Measurements from ENCODE around the gene PHLPP1. TPM values are rescaled to one million over a fixed set of nuclear protein-coding genes. Genes with fewer than 3 reads are reported as not detected.

PHLPP1 gene
- total and polyA plus RNA-seq, 2 of the 13 experiments (the other 11 are each of a cell fraction or from before 2014, with no cell fraction given): 9.8 to 18.5 TPM

DNA sequence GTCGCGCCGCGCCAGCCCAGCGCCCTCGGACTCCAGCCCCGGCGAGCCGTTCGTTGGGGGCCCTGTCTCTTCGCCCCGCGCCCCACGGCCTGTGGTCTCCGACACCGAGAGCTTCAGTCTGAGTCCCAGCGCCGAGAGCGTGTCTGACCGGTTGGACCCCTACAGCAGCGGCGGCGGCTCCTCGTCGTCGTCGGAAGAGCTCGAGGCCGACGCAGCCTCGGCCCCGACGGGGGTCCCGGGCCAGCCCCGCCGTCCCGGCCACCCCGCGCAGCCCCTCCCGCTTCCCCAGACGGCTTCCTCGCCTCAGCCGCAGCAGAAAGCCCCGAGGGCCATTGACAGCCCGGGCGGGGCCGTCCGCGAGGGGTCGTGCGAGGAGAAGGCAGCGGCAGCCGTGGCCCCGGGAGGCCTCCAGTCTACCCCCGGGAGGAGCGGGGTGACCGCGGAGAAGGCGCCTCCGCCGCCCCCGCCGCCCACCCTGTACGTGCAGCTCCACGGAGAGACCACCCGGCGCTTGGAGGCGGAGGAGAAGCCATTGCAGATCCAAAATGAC lies 1.4 kb downstream of the PHLPP1 start:
- intact Hi-C loops (cut with micrococcal nuclease; ENCODE audit: unreplicated experiment) (loop anchor here (2.0 to 5.0 kb wide), 3 partner anchors 24 to 221 kb away; no protein-coding TSS in a partner anchor), in situ Hi-C loops (cut with HindIII; ENCODE audit: extremely low pct_ligation_motif_present, low pct_unique_long_range_greater_than_20kb) (loop anchor here (5.0 to 10.0 kb wide), 3 partner anchors 86 to 268 kb away; no protein-coding TSS in a partner anchor)
- peak; percentile 26 for ATAC-seq
- Histone ChIP-seq H2AFZ (ENCODE audit: low read length) (no peak overlapping the region), H3K4me3 (replicated peaks in 1 of 3; ENCODE audit: insufficient read depth in 1 of 3, low read depth in 2 of 3, low read length in 3 of 3) (peak overlapping the region; percentile 72 to 86 (median 78)), H3K79me2 (ENCODE audit: insufficient read depth, low read length) (peaks cover 58% of the 10 kb centered on the region), H3K9ac (ENCODE audit: insufficient read depth, low read depth, low read length) (peak overlapping the region; percentile 81), H4K20me1 (ENCODE audit: insufficient read depth, low read length) (peaks cover 15% of the 10 kb centered on the region), H3K27me3 (ENCODE audit: control insufficient read depth in 1 of 2, insufficient read depth in 2 of 2, low read length in 2 of 2) (no peaks in the 10 kb centered on the region; a peak in 1 of 5 replicates), H3K9me3 (ENCODE audit: low read length) (no peaks in the 10 kb centered on the region), H3K36me3 (replicated peaks in 1 of 2; ENCODE audit: control insufficient read depth in 1 of 2, insufficient read depth in 2 of 2, low read length in 2 of 2) (no peaks in the 10 kb centered on the region), H3K27ac (ENCODE audit: extremely low read length, insufficient read depth, low read length) (peak overlapping the region; percentile 61), H3K4me2 (ENCODE audit: low read depth, low read length) (peak overlapping the region; percentile 68), H3K4me1 (ENCODE audit: insufficient read depth, low read length) (peaks cover 16% of the 10 kb centered on the region)
- no peak for FAIRE-seq
- no CpG with 5 or more reads among the region's 68 CpGs for WGBS (ENCODE audit: low lambda C conversion rate)
- CTCF ChIA-PET (ENCODE audit: low intra/inter-chr PET ratio, low total read pairs): no interaction called here
- no peak for DNase-seq (ENCODE audit: low spot score)
- no TSS peak for BruUV-seq (replicated peaks)
- POLR2A ChIA-PET: interaction anchor here (1.4 to 4.1 kb wide), 2 partner anchors 24 to 79 kb away, joined by 4 to 34 read pairs; no protein-coding TSS in a partner anchor
- TF ChIP-seq ZKSCAN8 (CRISPR knock-in tag; IDR thresholded peaks at IDR 0.05; ENCODE audit: borderline replicate concordance) (no peak), KMT2A (CRISPR knock-in tag; IDR thresholded peaks at IDR 0.05) (peak; percentile 55; the same call in 1 of the 2 replicates), ZNF296 (CRISPR knock-in tag; conservative IDR thresholded peaks at IDR 0.05) (no peak), EEA1 (CRISPR knock-in tag; IDR thresholded peaks at IDR 0.05; ENCODE audit: borderline replicate concordance) (0 out of 2 replicates have a peak, but pooled peaks have one; percentile 11), ZNF776 (CRISPR knock-in tag; IDR thresholded peaks at IDR 0.05) (no peak), ZNF607 (CRISPR knock-in tag; IDR thresholded peaks at IDR 0.05; ENCODE audit: borderline replicate concordance) (no peak), SETDB1 (CRISPR knock-in tag; IDR thresholded peaks at IDR 0.05; ENCODE audit: borderline replicate concordance) (no peak), ZNF567 (CRISPR knock-in tag; IDR thresholded peaks at IDR 0.05; ENCODE audit: borderline replicate concordance) (no peak), SALL1 (CRISPR knock-in tag; IDR thresholded peaks at IDR 0.05) (peak; percentile 21; the same call in 1 of the 2 replicates), BORCS8-MEF2B (CRISPR knock-in tag; IDR thresholded peaks at IDR 0.05) (0 out of 2 replicates have a peak, but pooled peaks have one; percentile 36), STAG1 (CRISPR knock-in tag; IDR thresholded peaks at IDR 0.05) (peak; percentile 66), FOXJ3 (CRISPR knock-in tag; IDR thresholded peaks at IDR 0.05; ENCODE audit: borderline replicate concordance) (no peak), FOXP1 (IDR thresholded peaks at IDR 0.05) (no peak), FOXP1 (CRISPR knock-in tag; IDR thresholded peaks at IDR 0.05) (no peak), TAF15 (IDR thresholded peaks at IDR 0.05; ENCODE audit: low read depth, low read length, poor library complexity, severe bottlenecking) (no peak)
- TF ChIP-seq, protein P1, sequence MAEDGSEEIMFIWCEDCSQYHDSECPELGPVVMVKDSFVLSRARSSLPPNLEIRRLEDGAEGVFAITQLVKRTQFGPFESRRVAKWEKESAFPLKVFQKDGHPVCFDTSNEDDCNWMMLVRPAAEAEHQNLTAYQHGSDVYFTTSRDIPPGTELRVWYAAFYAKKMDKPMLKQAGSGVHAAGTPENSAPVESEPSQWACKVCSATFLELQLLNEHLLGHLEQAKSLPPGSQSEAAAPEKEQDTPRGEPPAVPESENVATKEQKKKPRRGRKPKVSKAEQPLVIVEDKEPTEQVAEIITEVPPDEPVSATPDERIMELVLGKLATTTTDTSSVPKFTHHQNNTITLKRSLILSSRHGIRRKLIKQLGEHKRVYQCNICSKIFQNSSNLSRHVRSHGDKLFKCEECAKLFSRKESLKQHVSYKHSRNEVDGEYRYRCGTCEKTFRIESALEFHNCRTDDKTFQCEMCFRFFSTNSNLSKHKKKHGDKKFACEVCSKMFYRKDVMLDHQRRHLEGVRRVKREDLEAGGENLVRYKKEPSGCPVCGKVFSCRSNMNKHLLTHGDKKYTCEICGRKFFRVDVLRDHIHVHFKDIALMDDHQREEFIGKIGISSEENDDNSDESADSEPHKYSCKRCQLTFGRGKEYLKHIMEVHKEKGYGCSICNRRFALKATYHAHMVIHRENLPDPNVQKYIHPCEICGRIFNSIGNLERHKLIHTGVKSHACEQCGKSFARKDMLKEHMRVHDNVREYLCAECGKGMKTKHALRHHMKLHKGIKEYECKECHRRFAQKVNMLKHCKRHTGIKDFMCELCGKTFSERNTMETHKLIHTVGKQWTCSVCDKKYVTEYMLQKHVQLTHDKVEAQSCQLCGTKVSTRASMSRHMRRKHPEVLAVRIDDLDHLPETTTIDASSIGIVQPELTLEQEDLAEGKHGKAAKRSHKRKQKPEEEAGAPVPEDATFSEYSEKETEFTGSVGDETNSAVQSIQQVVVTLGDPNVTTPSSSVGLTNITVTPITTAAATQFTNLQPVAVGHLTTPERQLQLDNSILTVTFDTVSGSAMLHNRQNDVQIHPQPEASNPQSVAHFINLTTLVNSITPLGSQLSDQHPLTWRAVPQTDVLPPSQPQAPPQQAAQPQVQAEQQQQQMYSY (CRISPR knock-in tag; IDR thresholded peaks at IDR 0.05): no peak
- TF ChIP-seq, protein P2, sequence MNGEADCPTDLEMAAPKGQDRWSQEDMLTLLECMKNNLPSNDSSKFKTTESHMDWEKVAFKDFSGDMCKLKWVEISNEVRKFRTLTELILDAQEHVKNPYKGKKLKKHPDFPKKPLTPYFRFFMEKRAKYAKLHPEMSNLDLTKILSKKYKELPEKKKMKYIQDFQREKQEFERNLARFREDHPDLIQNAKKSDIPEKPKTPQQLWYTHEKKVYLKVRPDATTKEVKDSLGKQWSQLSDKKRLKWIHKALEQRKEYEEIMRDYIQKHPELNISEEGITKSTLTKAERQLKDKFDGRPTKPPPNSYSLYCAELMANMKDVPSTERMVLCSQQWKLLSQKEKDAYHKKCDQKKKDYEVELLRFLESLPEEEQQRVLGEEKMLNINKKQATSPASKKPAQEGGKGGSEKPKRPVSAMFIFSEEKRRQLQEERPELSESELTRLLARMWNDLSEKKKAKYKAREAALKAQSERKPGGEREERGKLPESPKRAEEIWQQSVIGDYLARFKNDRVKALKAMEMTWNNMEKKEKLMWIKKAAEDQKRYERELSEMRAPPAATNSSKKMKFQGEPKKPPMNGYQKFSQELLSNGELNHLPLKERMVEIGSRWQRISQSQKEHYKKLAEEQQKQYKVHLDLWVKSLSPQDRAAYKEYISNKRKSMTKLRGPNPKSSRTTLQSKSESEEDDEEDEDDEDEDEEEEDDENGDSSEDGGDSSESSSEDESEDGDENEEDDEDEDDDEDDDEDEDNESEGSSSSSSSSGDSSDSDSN (CRISPR knock-in tag; IDR thresholded peaks at IDR 0.05): peak; percentile 48
